ENCODE data around the gene ABCF2. TPM values are rescaled to one million over a fixed set of nuclear protein-coding genes. Genes with fewer than 3 reads are reported as not detected.

ABCF2 gene
- total and polyA plus RNA-seq, 2 donors (not counting 1 experiment from before 2014, with no cell fraction given) = 16.1 to 30.2 TPM

DNA sequence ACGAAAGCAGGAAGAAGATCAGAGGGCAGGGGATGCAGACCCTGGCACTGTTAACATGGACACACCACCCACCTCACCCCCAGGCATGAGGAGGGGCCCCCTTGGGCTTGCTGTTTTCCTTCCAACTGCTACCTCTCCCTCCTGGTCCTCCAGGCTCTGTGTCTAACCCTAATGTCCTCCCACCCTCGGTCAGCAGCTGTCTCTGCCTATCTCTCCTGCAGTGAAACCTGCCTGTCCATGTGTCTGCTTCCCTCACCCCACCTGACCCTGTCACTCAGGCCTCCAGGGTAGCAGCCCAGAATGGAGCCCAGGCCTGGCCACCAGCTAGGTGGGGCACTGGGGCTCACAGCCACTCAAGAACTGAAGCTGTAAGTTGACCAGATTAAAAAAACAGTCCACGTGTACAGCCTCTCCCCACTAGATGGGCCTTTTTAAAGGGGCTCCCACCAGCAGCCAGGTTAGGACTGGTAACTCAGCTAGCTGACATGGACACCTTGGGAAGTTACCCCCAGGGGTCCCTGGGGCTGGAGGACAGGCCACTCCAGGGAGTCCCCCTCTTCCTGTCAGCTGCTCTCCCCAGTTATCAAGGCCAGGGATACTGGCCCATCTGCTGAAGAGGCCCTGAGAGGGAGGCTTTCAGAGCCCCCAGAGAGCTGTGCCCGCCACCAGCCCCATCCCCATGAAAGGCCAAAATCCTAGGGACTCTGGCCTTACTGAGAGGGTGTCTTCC, 20.0 kb upstream of the ABCF2 start:
- ATAC-seq (ENCODE audit: low read depth) (no peak), DNase-seq (peak; percentile 37)
- peaks cover 0 to 19% (median 0%) of the 10 kb centered on the region in 3 donors for H3K9me3 ChIP-seq (ENCODE audit: control extremely low read depth in 1 of 3, control insufficient read depth in 2 of 3, insufficient read depth in 1 of 3, low read length in 2 of 3)
- 78% methylated on average over 3 of the region's 4 CpGs for WGBS (ENCODE audit: insufficient coverage)
- H3K27me3 ChIP-seq (replicated peaks in 1 of 4; ENCODE audit: control extremely low read depth in 1 of 4, control insufficient read depth in 3 of 4, insufficient read depth in 4 of 4, low read length in 3 of 4) = peaks cover 0 to 64% (median 23%) of the 10 kb centered on the region in 4 experiments
- ChIA-PET POLR2A (interaction anchor here (0.6 to 0.8 kb wide), 2 partner anchors 10 to 269 kb away, joined by 3 to 8 read pairs; no protein-coding TSS in a partner anchor), CTCF (interaction anchor here (0.6 to 1.4 kb wide), 3 partner anchors 11 to 386 kb away, joined by 3 to 5 read pairs (median 3); no protein-coding TSS in a partner anchor)
- H4K20me1 ChIP-seq (ENCODE audit: control insufficient read depth, insufficient read depth, low read length, poor library complexity, severe bottlenecking) = no peaks in the 10 kb centered on the region
- Mint-ChIP-seq H3K4me3 (peak overlapping the region; percentile 86), H3K4me1 (peaks cover 56% of the 10 kb centered on the region), H3K9me3 (ENCODE audit: insufficient read depth) (no peaks in the 10 kb centered on the region), H3K27ac (peak overlapping the region; percentile 50), H3K27me3 (peaks cover 26% of the 10 kb centered on the region)
- no peak overlapping the region for H3K4me3 ChIP-seq (ENCODE audit: control extremely low read depth in 1 of 5, extremely low read depth in 1 of 5, insufficient read depth in 1 of 5, low read depth in 2 of 5, low read length in 4 of 5)
- H3K4me2 ChIP-seq (replicated peaks; ENCODE audit: low read depth, low read length, poor library complexity, severe bottlenecking) = peak overlapping the region; percentile 98
- H3K27ac ChIP-seq (ENCODE audit: low read length in 2 of 2) = no peak overlapping the region
- TF ChIP-seq EZH2 (IDR thresholded peaks at IDR 0.05; ENCODE audit: borderline replicate concordance, insufficient read depth, low read depth, low read length, poor library complexity, severe bottlenecking) = no peak
- TF ChIP-seq, protein P1, sequence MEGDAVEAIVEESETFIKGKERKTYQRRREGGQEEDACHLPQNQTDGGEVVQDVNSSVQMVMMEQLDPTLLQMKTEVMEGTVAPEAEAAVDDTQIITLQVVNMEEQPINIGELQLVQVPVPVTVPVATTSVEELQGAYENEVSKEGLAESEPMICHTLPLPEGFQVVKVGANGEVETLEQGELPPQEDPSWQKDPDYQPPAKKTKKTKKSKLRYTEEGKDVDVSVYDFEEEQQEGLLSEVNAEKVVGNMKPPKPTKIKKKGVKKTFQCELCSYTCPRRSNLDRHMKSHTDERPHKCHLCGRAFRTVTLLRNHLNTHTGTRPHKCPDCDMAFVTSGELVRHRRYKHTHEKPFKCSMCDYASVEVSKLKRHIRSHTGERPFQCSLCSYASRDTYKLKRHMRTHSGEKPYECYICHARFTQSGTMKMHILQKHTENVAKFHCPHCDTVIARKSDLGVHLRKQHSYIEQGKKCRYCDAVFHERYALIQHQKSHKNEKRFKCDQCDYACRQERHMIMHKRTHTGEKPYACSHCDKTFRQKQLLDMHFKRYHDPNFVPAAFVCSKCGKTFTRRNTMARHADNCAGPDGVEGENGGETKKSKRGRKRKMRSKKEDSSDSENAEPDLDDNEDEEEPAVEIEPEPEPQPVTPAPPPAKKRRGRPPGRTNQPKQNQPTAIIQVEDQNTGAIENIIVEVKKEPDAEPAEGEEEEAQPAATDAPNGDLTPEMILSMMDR (IDR thresholded peaks at IDR 0.05) = no peak
- intact Hi-C loops (cut with micrococcal nuclease) = loop anchor here (5.0 kb wide), 2 partner anchors 95 to 385 kb away; partner anchors contain the start of gene NUB1
- H3K36me3 ChIP-seq (replicated peaks in 1 of 2; ENCODE audit: control extremely low read depth in 1 of 2, control insufficient read depth in 1 of 2, extremely low read depth in 1 of 2, insufficient read depth in 2 of 2, low read length in 1 of 2) = no peaks in the 10 kb centered on the region
- peaks cover 49 to 58% of the 10 kb centered on the region in 2 donors for H3K4me1 ChIP-seq (ENCODE audit: control insufficient read depth in 2 of 2, insufficient read depth in 2 of 2, low read length in 2 of 2)
- no peak overlapping the region for H3K9ac ChIP-seq (ENCODE audit: low read length)
- no peak overlapping the region for H2AFZ ChIP-seq (ENCODE audit: insufficient read depth, low read depth, low read length, poor library complexity, severe bottlenecking)
- no peaks in the 10 kb centered on the region for H3K79me2 ChIP-seq (ENCODE audit: control insufficient read depth, insufficient read depth, low read length)
